Neural progenitor cell (in vitro differentiated cells): ENCODE measurements around the gene RELL2. TPM values are rescaled to one million over a fixed set of nuclear protein-coding genes. Genes with fewer than 3 reads are reported as not detected.

Experiments
- DNase-seq: peaks from one replicate; pipeline ENCODE4 v3.0.0-alpha.2; 2016; ENCODE audit warnings: low spot score
- H2AFZ ChIP-seq: fragments of 200-600 bp; sonication (generic); replicated peaks from 2 replicates; pipeline ENCODE4 v1.6.1; 2016; ENCODE audit warnings: antibody characterized with exemption
- H3F3A ChIP-seq: fragments of 200-600 bp; sonication (generic); 2 replicates; pipeline ENCODE4 v1.6.1; 2016; ENCODE audit warnings: antibody characterized with exemption, low read depth
- H3K27ac ChIP-seq: fragments of 200-600 bp; sonication (generic); 2 replicates; pipeline ENCODE4 v1.5.1; 2016; ENCODE audit warnings: mild to moderate bottlenecking
- H3K27me3 ChIP-seq: fragments of 200-600 bp; sonication (generic); 2 replicates; pipeline ENCODE4 v1.6.1; 2016; ENCODE audit warnings: mild to moderate bottlenecking, moderate library complexity
- H3K36me3 ChIP-seq: fragments of 200-600 bp; sonication (generic); 2 replicates; pipeline ENCODE4 v1.5.1; 2016
- H3K4me1 ChIP-seq: fragments of 200-600 bp; sonication (generic); 2 replicates; pipeline ENCODE4 v1.6.1; 2016; ENCODE audit warnings: mixed run types
- H3K4me2 ChIP-seq: fragments of 200-600 bp; sonication (generic); 2 replicates; pipeline ENCODE4 v1.6.1; 2016
- H3K4me3 ChIP-seq: fragments of 200-600 bp; sonication (generic); 2 replicates; pipeline ENCODE4 v1.5.1; 2016
- H3K79me2 ChIP-seq: fragments of 200-600 bp; sonication (generic); 2 replicates; pipeline ENCODE4 v1.6.1; 2016; ENCODE audit warnings: low read depth
- H3K9ac ChIP-seq: fragments of 200-600 bp; sonication (generic); 2 replicates; pipeline ENCODE4 v1.6.1; 2016
- H3K9me3 ChIP-seq: fragments of 200-600 bp; sonication (generic); 2 replicates; pipeline ENCODE4 v1.5.1; 2016; ENCODE audit warnings: low read depth
- H4K20me1 ChIP-seq: fragments of 200-600 bp; sonication (generic); 2 replicates; pipeline ENCODE4 v1.6.1; 2016; ENCODE audit warnings: low read depth
- H3K27ac Mint-ChIP-seq: 3 replicates; pipeline ENCODE4 v1.8.0; 2021; ENCODE audit warnings: mixed read lengths
- H3K27me3 Mint-ChIP-seq: 2 replicates; pipeline ENCODE4 v1.8.0; 2022; ENCODE audit warnings: low read depth, mild to moderate bottlenecking, inconsistent platforms, moderate library complexity, mixed read lengths; ENCODE audit not compliant: insufficient read depth
- H3K36me3 Mint-ChIP-seq: 3 replicates; pipeline ENCODE4 v1.8.0; 2021; ENCODE audit warnings: mixed read lengths
- H3K4me1 Mint-ChIP-seq: 3 replicates; pipeline ENCODE4 v1.8.0; 2021; ENCODE audit warnings: mixed read lengths
- H3K4me3 Mint-ChIP-seq: 3 replicates; pipeline ENCODE4 v1.8.0; 2021; ENCODE audit warnings: mild to moderate bottlenecking, moderate library complexity, mixed read lengths
- H3K9me3 Mint-ChIP-seq: 3 replicates; pipeline ENCODE4 v1.8.0; 2020; ENCODE audit warnings: mixed read lengths
- CTCF ChIP-seq: fragments of 200-600 bp; sonication (generic); IDR thresholded peaks from 2 replicates; pipeline ENCODE4 v1.5.1; 2017; ENCODE audit warnings: antibody characterized with exemption, mild to moderate bottlenecking
- EZH2 ChIP-seq: fragments of 200-600 bp; sonication (generic); IDR thresholded peaks from 2 replicates; pipeline ENCODE4 v1.6.1; 2017; ENCODE audit warnings: antibody characterized with exemption, mild to moderate bottlenecking, moderate library complexity
- EZH2phosphoT487 ChIP-seq: fragments of 200-600 bp; sonication (generic); IDR thresholded peaks from 2 replicates; pipeline ENCODE4 v1.6.1; 2017; ENCODE audit warnings: antibody characterized with exemption
- total RNA-seq: library from RNA; depleted of rRNA; stranded (reverse); fragments of >200 nt; gene quantifications from 2 replicates; pipeline ENCODE4 v1.2.3, GENCODE V29; 2015; ENCODE audit warnings: low replicate concordance

RELL2 gene
- total RNA-seq, 1 donor from 2014 or later = 0.30 TPM

- no peaks in the 10 kb centered on the region for H3K27me3 Mint-ChIP-seq
- Histone ChIP-seq H2AFZ (no peak overlapping the region), H3K36me3 (no peaks in the 10 kb centered on the region), H3F3A (peaks cover 9% of the 10 kb centered on the region), H3K27ac (no peak overlapping the region), H3K79me2 (peaks cover 52% of the 10 kb centered on the region), H3K4me2 (peak overlapping the region; percentile 96), H3K9me3 (no peaks in the 10 kb centered on the region), H3K4me3 (peak overlapping the region; percentile 80), H3K4me1 (peaks cover 5% of the 10 kb centered on the region), H3K9ac (peak overlapping the region; percentile 38), H4K20me1 (peaks cover 57% of the 10 kb centered on the region), H3K27me3 (peaks cover 16% of the 10 kb centered on the region)
- no peak overlapping the region for H3K27ac Mint-ChIP-seq
- H3K9me3 Mint-ChIP-seq = no peaks in the 10 kb centered on the region
- H3K4me1 Mint-ChIP-seq = peaks cover 20% of the 10 kb centered on the region
- no peak for TF ChIP-seq EZH2phosphoT487
- TF ChIP-seq EZH2 = no peak
- TF ChIP-seq CTCF = no peak
- no peak for DNase-seq
- H3K36me3 Mint-ChIP-seq = peaks cover 7% of the 10 kb centered on the region
- H3K4me3 Mint-ChIP-seq = peak overlapping the region; percentile 97
Observed at GRCh38 chr5:141635646-141636045, 1.2 kb upstream of the RELL2 start.

- Histone ChIP-seq H3K4me3 (peak overlapping the region; percentile 80), H3K79me2 (peaks cover 48% of the 10 kb centered on the region), H3K9me3 (no peaks in the 10 kb centered on the region), H3K27me3 (peaks cover 16% of the 10 kb centered on the region), H3K27ac (no peak overlapping the region), H3K4me1 (peaks cover 5% of the 10 kb centered on the region), H3K9ac (peak overlapping the region; percentile 38), H2AFZ (no peak overlapping the region), H3F3A (peaks cover 9% of the 10 kb centered on the region), H3K4me2 (peak overlapping the region; percentile 96), H4K20me1 (peaks cover 54% of the 10 kb centered on the region), H3K36me3 (no peaks in the 10 kb centered on the region)
- H3K4me3 Mint-ChIP-seq = peak overlapping the region; percentile 97
- peaks cover 7% of the 10 kb centered on the region for H3K36me3 Mint-ChIP-seq
- TF ChIP-seq EZH2phosphoT487 (no peak), EZH2 (no peak), CTCF (no peak)
- H3K27me3 Mint-ChIP-seq = no peaks in the 10 kb centered on the region
- no peaks in the 10 kb centered on the region for H3K9me3 Mint-ChIP-seq
- no peak for DNase-seq
- peaks cover 24% of the 10 kb centered on the region for H3K4me1 Mint-ChIP-seq
- H3K27ac Mint-ChIP-seq = peak overlapping the region; percentile 90
Observed at GRCh38 chr5:141636106-141636412, 738 bp upstream of the RELL2 start.

GRCh38 chr5:141637123-141637766, 448 bp downstream of the RELL2 start:
- H3F3A ChIP-seq = peaks cover 9% of the 10 kb centered on the region
- H3K4me1 ChIP-seq = peaks cover 5% of the 10 kb centered on the region
- H3K9ac ChIP-seq = no peak overlapping the region
- peak overlapping the region; percentile 91 for H2AFZ ChIP-seq
- peaks cover 16% of the 10 kb centered on the region for H3K27me3 ChIP-seq
- H3K27me3 Mint-ChIP-seq = no peaks in the 10 kb centered on the region
- no peak overlapping the region for H3K27ac Mint-ChIP-seq
- H3K4me2 ChIP-seq = peak overlapping the region; percentile 96
- no peaks in the 10 kb centered on the region for H3K36me3 ChIP-seq
- H3K36me3 Mint-ChIP-seq = peaks cover 7% of the 10 kb centered on the region
- H3K4me3 Mint-ChIP-seq = peak overlapping the region; percentile 87
- no peaks in the 10 kb centered on the region for H3K9me3 Mint-ChIP-seq
- peak overlapping the region; percentile 80 for H3K4me3 ChIP-seq
- peak; percentile 62 for DNase-seq
- peaks cover 25% of the 10 kb centered on the region for H3K4me1 Mint-ChIP-seq
- H3K9me3 ChIP-seq = no peaks in the 10 kb centered on the region
- peaks cover 47% of the 10 kb centered on the region for H4K20me1 ChIP-seq
- H3K27ac ChIP-seq = no peak overlapping the region
- peaks cover 42% of the 10 kb centered on the region for H3K79me2 ChIP-seq
- TF ChIP-seq CTCF (no peak), EZH2 (peak; percentile 68), EZH2phosphoT487 (peak; percentile 42)
